Activated CD8-positive, alpha-beta memory T cell treated with anti-CD3 and anti-CD28 coated beads, Interleukin-2, amount 50 U/mL, for 24 hours (primary cell): ENCODE results near the gene MARVELD1.
"Not testable (repeated sequence)": the region's sequence is repeated elsewhere in the genome, so short reads cannot be mapped to it uniquely, and the experiment has no call there.

Experiments
- DNase-seq: peaks from one replicate; pipeline ENCODE4 v3.0.0-alpha.2; 2020; ENCODE audit errors: extremely low read depth

Gene MARVELD1

DNA sequence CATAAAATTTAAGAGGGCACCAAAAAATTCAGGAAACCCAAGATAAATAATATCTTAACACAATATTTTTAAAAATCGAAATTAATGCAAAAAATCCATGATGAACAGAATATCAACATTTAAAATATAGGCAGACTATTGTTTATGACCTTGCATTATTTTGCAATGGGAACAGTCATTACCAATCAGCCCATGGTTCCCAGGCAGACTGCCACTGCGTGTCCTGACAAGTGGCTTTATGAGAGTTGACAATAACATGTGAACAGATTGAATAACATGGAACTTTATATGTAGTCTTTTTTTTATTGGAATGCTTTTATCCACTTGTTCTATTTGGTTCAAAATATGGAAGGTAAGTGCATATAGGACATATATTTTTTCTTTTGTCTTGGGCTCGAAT lies 23.4 kb upstream of the MARVELD1 start:
- no peak for DNase-seq

DNA sequence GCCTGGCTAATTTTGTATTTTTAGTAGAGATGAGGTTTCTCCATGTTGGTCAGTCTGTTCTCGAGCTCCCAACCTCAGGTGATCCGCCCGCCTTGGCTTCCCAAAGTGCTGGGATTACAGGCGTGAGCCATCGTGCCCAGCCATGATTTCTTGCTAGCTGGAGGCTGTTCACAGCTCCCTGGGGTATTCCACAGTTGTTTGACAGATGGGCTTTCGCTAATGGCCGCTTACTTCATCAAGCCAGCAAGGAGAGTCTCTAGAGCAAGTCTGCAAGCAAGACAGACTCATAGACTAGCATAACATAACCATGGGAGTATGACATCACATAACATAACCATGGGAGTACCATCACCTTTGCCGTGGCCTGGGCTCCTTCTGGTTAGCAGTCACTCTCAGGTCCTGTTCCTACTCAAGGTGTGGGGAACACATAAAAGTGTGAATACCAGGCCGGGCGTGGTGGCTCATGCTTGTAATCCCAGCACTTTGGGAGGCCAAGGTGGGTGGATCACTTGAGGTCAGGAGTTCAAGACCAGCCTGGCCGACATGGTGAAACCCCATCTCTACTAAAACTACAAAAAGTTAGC lies 15.4 kb upstream of the MARVELD1 start:
- DNase-seq = not testable (repeated sequence)

DNA sequence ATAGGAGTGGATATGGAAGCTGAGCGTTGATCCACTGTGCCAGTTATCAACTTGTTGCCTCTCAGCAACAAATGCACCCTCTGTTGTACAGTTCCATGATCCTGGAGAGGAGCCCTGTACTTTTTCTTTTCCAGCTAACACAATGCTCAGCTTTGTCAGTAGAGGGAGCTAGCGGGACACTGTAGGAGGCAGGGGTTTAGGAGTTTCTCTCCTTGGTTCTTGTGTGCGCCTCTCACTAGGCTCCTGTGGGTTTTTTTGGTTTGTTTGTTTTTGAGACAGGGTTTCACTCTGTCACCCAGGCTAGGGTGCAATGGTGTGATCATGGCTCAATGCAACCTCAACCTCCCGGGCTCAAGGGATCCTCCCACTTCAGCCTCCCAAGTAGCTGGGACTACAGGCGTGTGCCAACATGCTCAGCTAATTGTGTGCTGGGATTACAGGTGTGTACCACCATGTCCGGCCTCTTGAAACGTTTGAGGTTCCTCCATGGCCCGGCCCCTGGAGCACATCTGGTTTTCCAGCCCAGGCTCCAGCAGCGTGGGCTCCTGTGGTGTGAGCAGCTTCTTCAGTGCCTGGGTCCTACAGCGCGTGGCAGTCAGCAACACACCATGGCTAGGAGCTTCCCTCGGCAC lies 12.0 kb upstream of the MARVELD1 start:
- DNase-seq = no peak

DNA sequence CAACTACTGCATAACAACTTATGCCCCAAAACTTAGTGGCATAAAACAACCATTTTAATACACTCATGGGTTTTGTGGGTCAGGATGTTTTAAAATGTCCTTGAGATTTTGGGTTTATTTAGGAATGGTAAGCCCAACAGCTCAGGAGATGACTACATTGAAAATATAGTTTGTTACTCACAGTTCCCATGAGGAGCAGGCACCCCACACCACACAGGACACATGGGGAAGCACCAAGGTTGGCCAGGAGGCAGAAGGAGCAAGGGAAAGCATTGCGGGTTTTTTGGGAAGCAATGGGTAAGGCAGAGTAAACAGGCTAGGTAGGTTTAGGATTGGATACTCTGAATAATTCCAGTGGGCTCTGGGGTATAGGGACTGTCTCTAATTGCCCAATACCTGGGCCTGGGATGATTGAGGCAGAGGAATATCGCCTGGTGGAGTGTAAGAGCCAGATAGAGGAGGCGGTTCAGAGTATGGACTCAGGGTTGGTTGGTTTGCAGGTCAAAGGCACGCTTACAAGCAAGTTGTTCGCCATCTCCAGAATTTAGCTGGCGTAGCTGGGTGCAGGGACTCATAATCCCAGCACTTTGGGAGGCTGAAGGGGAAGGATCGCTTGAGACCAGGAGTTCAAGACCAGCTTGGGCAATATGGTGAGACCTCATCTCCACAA lies 10.0 kb upstream of the MARVELD1 start:
- no peak for DNase-seq

DNA sequence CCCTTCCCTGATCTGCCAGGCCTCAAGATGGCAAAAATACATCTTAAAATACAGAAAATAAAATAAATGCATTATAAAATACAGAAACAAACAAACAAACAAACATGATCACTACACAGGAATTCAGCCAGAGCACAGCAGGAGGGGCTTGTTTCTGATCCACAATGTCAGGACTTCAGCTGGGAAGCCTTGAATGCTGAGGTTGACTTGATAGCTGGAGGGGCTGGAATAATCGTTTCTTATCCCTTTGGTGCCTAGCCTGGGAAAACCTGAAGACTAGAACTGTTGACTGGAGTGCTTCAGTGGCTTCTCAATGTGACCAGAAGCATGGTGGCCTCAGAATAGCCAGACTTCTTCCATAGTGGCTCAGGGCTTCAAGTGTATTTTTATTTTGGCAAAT lies 9.2 kb upstream of the MARVELD1 start:
- DNase-seq = no peak

DNA sequence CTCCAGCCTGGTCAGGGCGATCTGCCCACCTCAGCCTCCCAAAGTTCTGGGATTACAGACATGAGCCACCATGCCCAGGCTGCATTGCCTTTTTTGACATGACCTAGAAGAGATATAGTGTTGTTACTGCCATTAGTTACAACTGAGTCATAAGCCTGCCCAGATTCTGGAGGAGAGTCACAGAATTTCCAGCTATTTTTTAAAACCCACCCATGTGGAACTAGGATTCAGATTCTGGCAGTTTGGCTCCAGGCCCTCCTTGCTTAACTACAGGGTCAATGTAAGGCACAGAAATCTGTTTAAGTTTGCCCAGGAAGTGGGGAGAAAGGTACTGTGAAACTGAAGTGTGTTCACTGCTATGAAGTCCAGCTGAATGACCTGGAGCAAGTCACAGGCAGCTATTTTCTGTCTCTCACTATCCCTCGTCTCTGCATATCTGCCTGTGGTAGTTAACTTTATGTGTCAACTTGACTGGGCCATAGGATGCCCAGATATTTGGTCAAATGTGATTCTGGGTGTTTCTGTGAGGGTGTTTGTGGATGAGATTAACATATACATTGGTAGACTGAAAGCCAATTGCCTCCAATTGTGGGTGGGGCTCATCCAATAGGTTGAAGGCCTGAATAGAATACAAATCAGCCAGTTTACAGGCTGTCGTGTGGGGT lies 8.4 kb upstream of the MARVELD1 start:
- no peak for DNase-seq

DNA sequence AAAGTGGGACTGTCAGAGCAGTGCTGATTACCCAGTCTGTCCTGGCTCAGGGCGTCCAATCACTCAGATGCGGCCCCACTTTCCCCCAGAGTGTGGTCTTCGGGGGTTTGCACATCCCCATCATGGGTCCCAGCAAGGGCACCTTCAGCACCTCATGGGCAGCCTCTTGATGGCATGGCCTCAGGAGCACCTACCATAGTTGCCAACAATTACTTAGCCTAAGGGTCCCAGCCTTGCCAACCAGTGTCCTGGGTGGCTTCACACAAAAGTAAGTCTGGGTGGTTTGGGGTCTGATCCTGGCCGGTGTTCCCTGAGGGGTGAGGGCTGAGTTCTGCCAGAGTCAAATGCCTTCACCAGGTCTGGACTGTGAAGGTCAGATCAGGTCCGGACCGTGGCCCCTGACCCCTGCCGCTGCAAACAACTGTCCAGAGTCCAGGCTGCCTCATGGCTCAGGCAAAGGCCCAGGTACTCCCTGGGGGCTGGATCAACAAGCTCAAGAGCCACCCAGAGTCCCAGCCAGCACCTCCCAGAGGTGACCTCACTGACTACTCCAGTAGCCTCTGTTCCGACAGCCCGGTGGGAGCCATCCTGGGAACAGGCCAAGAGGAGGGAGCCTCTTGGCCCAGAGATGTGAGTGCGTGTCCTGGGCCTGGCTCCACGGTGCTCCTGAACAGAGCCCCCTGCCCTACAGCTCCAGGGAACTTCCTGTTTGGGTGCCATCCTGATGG lies 6.2 kb upstream of the MARVELD1 start:
- DNase-seq = no peak

DNA sequence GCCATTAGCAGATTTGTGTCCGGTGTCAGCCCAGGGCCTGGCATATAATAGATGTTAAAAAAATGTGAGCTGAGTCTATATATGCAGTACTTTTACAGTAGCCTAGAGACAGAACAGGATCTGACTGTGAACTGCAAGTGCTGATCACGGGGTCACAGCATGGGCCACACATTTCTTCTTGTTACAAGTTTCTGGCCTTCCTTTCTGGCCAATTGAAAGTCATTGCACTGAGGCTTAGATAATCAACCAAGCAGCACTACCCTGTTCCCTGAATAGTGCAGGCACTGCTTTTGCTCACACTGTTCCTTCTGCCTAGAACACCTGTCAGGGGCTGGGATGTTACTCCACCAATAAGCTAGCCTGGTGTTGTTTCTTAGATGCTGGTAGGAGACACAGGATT lies 5.4 kb upstream of the MARVELD1 start:
- no peak for DNase-seq

DNA sequence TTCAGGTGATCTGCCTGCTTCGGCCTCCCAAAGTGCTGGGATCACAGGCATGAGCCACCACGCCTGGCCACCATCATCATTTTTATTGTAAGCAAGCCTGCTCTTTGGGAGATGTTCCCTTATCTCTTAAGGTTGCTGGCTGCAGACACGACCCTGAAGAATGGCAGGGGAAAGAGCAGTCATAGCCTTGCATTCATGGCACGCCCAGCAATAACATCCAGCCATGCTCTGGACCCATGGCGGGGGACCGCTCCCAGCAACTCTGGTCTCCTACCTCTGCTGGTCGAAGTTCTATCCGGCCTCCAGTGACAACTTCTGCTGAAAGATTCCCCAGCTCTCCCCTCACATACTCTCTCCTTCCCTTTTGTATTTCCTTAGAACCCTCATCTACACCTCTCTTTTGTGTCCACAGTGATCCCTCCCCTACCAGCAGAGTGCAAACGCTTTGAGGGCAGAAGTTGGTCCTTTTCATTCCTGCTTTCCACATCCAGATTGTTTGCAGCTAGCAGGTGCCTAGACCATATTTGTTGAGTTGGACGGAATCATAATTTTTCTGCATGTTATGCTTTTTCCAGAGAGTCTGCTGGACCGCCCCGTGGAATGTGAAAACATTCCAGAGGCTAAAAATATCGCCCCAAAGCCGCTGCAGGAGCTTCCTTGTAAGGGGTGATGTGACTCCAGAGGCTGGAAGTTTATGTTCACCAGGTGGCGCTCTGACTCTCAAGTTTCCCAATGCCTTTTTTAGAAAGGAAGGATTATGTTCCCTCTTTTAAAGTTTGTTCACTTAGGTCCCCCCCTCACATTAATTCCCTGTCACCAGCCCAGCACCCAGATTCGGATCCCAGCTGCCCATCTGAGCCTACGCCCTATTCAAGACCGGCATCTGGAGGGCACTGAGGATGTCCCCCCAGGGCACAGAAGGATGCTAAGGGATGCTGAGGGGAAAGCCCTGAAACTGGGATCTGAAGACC lies 4.3 kb upstream of the MARVELD1 start:
- DNase-seq = no peak

DNA sequence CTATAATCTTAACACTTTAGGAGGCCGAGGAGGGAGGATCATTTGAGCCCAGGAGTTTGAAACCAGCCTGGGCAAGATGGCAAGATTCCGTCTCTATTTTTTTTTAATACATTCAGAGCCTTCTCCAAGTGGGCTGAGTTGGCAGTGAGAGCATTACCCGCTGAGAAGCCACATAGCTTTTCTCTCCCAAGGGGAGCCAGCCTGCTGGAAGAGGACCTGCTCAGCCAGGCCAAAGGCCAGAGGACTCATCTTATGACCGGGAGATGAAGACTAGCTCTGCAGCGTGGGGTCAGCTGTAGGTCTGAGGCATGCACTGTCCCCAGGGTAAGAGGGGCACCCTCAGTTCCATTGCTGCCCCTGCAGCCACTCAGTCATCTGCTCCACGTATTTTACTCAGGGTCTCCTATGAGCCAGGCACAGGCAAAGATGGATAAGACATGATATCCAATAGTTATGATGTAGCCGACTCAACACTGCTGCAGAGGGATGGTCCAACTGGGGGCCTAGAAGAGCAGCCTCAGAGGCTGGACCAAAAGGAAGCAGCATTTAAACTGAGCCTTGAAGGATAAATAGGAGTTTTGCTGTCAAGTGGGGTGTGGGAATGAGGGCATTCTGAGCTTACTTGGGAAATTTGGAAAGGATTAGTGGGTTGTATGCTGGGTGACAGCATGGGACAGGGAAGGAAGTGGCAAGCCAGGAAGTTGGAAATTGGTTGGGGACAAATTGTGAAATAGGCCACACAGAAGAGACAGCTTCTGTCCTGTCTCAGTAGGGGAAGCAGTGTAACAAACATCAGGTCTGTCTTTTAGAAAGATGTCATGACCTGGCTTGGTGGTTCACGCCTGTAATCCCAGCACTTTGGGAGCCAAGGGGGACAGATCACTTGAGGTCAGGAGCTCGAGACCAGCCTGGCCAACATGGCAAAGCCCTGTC lies 1.6 kb upstream of the MARVELD1 start:
- DNase-seq = no peak

DNA sequence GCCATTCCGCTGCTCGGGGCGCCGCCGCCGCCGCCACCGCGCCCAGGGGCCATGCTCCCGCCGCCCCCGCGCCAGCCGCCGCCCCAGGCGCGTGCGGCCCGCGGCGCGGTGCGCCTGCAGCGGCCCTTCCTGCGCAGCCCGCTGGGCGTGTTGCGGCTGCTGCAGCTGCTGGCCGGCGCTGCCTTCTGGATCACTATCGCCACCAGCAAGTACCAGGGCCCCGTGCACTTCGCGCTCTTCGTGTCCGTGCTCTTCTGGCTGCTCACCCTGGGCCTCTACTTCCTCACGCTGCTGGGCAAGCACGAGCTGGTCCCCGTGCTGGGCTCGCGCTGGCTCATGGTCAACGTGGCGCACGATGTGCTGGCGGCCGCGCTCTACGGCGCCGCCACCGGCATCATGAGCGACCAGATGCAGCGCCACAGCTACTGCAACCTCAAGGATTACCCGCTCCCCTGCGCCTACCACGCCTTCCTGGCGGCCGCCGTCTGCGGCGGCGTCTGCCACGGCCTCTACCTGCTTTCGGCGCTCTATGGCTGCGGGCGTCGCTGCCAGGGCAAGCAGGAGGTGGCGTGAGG lies 383 bp downstream of the MARVELD1 start:
- DNase-seq = no peak

DNA sequence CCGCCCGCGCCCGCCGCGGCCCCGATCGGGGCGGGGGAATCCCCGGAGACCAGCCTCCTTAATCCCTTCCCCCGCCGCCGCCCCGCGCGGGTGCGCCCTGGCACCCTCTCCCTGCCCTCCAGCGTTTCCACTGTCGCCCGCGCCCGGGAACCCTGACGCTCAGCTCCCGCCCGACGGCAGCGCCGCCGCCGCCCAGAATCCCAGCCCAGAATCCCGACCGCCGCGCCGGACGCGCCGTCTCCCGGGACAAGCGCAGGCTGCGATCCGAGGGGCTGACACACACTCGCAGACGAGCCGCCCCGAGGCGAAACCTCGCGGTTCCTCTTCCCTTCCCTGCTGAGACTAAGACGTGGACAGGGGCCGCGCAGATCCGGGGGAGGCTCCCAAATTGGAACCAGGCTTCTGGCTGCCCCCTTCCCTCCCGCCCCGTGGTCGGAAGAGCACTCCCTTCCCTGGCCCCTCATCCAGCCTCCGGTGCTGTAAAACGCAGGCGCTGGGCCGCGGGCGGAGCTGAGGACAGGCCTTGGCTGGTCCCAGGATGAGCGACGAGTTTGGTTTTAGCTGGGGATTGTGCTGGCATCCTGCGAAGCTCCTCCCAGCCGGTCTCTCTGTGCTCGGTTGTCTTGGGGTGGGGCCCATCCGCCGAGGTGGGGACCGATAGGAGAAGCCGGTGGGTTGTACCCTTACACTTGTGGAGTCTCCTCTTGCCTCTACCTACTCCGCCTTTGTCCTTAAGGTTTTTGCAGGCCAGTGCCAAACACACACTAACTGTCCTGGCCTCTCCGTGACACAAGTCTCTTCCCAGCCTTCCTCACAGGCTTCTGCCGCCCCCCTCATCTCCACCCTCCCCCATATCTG lies 1.1 kb downstream of the MARVELD1 start:
- DNase-seq = no peak

DNA sequence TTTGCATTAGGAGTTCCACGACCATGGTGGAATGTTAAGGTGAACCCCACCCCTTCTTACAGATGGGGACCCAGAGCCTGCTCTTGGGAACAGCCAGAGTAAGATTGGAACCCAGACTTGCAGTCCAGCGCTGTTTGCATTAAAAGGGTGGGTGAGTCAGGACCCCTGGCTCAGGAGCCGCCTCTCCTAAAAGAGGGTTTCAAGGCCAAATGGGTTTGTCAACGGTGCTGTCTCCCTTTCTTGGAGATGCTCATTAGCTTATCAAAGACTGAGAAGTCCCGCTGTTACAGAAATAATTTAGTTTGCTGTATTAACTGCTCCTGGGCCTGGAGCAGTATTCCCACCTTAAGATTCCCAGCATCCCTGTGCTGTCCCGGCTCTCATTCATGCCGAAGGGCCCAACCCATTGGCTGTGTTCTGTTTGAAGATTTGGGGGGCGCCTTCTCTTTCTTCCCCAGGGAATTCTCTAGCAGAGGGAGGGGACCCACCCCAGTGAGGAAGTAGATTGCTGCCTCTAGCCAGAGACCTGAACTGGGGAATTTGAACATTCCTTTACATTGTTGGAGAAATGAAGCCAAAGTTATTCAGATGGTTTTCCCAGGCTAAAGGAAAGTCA lies 1.8 kb downstream of the MARVELD1 start:
- no peak for DNase-seq

DNA sequence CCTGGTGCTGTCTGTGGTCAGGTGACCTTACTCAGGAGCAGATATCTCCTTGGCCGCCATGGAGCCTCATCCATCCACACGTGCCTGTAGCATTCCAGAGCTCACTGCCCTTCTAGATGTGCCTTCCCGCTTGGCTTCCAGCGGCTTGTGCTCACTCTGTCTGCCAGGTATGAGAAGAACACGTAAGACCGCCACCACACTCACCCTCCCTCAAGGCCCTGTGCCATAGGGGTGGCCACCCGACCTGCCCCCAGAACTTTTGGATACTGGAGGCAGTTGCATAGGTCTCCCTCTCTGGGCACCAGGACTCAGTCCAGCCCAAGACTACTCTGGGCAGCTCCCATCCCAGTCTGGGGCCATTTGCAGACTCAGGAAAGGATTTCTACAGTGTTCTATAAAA lies 4.1 kb downstream of the MARVELD1 start:
- DNase-seq = no peak

DNA sequence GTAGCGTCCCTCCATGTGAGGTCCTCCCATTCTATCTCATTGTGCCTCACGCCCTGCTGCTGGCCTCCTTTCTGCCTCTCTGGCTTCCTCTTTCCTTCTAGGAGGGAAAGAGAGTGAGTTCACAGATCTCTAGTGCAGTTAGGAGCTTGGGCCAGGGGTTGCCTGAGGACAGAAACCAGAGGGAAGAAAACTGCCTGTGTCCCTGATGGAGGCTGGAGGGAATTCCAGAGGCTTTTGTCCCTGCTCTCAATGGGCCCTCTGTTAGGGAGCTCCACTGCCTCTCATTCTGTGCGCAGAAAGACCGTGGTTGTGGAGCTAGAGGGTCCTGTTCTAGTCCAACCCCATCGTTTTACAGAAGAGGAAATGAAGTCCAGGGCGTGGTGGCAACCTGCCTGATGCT lies 4.6 kb downstream of the MARVELD1 start:
- DNase-seq = no peak

DNA sequence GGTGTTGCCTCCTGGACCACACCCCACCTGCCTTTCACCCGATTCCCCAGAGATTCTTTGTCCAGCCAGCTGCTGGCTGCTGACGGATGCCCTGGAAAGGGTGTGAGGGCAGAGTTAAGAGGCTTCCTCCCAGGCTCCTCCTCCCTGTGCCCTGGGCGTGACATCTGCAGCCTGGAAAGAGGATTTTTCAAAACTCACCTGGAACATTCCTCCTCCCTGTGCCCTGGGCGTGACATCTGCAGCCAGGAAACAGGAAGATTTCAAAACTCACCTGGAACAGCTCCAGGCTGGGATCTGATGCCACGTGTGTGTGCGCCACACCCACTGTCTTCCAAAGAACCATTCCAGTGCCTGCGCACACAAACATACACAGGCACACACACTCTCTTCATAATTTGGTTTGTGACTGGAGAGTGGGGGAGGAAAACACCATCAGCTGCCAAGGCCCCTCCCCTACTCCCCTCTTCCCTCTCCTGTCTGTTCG lies 5.2 kb downstream of the MARVELD1 start:
- DNase-seq = no peak

DNA sequence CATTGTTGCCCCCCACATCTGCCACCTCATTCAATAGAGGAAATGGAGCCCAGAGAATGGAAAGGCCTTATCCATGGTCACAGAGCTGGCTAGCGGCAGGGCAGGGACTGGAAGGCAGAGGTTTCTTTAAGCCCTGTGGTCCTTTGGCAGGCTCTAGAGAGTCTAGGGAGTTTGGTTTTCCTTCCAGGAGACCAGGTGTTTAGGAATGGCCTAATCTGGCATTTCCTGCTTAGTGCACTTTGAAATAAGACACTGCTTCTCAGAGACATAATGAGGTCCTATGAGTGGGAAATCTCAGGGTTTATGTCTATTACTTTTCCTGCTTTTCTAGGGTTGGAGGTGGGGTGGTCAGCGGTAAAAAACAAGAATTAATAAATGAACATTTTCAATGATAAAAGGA lies 6.1 kb downstream of the MARVELD1 start:
- DNase-seq = no peak
